Right hindlimb (tissue), 1 donor: ENCODE data around the gene DVL1.

ENCODE experiments used
- DNase-seq: peaks from one replicate; pipeline ENCODE4 v3.0.0-alpha.2; 2018

DVL1 gene

GRCh38 chr1:1309251-1310108, 39.7 kb downstream of the DVL1 start:
- DNase-seq: no peak

- DNase-seq: no peak
Observed at GRCh38 chr1:1308756-1309250, 40.4 kb downstream of the DVL1 start.

GRCh38 chr1:1307923-1308755, 41.1 kb downstream of the DVL1 start, which contains the start of the genes ACAP3 and PUSL1:
TSS of gene ACAP3 (minus strand) at chr1:1307930. CDS start at chr1:1307815, 115 bp downstream.
TSS of gene PUSL1 (plus strand) at chr1:1308597. CDS start at chr1:1308644, 47 bp downstream.
- peak; percentile 93 for DNase-seq

GRCh38 chr1:1307261-1307922, 41.8 kb downstream of the DVL1 start:
- DNase-seq: peak; percentile 36

- DNase-seq: no peak
Observed at GRCh38 chr1:1306661-1307260, 42.5 kb downstream of the DVL1 start.

- no peak for DNase-seq
Observed at GRCh38 chr1:1306070-1306660, 43.1 kb downstream of the DVL1 start.

- peak; percentile 78 for DNase-seq
Observed at GRCh38 chr1:1305300-1306069, 43.7 kb downstream of the DVL1 start.

- peak; percentile 73 for DNase-seq
Observed at GRCh38 chr1:1304331-1305299, 44.6 kb downstream of the DVL1 start.

- DNase-seq: no peak
Observed at GRCh38 chr1:1303736-1304135, 45.5 kb downstream of the DVL1 start.

- no peak for DNase-seq
Observed at GRCh38 chr1:1302951-1303509, 46.2 kb downstream of the DVL1 start.

GRCh38 chr1:1302006-1302430, 47.2 kb downstream of the DVL1 start:
- DNase-seq: no peak

GRCh38 chr1:1300352-1300739, 48.9 kb downstream of the DVL1 start:
- no peak for DNase-seq

- DNase-seq: no peak
Observed at GRCh38 chr1:1299686-1300351, 49.4 kb downstream of the DVL1 start.

- DNase-seq: peak; percentile 83
Observed at GRCh38 chr1:1298861-1299685, 50.1 kb downstream of the DVL1 start.

- no peak for DNase-seq
Observed at GRCh38 chr1:1297802-1298424, 51.3 kb downstream of the DVL1 start.

- DNase-seq: no peak
Observed at GRCh38 chr1:1296070-1297061, 52.9 kb downstream of the DVL1 start.
